GM21526 (cell line): ENCODE data around the gene CDH4.

ENCODE experiments used
- ATAC-seq: cut with Tn5 transposase; IDR thresholded peaks from one replicate; pipeline ENCODE4 v1.9.1; 2021; ENCODE audit warnings: moderate library complexity; ENCODE audit not compliant: unreplicated experiment, low FRiP score

The CDH4 gene

DNA sequence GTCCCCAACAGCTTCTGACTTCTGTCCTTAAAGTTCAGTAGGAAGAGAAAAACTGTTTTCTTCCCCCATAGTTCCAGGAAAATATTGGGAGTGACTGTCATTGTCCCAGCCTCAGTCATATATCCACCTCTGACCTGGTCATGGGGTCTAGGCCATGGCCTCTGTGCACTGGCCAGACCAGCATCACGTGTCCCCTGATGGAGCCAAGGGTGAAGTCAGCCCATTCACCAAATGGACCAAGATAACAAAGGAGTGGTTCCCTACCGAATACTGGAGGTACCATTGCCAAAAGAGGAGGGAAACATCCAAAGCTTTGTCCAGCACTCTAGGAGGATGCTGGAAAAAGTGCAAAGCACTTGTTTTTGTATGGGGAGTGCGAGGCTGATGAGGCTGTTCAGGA, 418.2 kb downstream of the CDH4 start:
- no peak for ATAC-seq

- ATAC-seq = no peak
Measured at GRCh38 chr20:61671559-61671958, 419.5 kb downstream of the CDH4 start.

- ATAC-seq = no peak
Measured at GRCh38 chr20:61673152-61673847, 421.2 kb downstream of the CDH4 start.

DNA sequence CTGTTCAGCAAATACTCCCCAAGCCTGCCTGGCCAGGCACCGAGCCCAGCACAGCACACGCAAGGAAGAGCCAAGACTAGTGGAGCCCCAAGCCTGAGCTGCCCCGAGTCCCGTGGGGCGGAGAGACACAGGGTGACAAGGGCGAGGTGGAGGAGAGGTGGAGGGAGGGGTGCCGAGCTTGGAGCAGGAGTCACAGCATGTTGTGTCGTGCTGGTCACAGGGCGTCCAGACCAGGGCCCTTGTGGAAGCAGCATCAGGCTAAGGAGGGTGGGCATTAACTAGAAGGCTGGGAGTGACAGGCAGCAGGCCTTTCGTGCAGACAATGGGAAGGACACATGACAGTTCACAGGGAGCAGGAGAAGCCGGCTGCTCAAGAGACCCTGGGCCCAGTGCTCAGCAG, 422.1 kb downstream of the CDH4 start:
- ATAC-seq = no peak

GRCh38 chr20:61674688-61675087, 422.6 kb downstream of the CDH4 start:
- no peak for ATAC-seq

GRCh38 chr20:61677928-61678327, 425.9 kb downstream of the CDH4 start:
- no peak for ATAC-seq

DNA sequence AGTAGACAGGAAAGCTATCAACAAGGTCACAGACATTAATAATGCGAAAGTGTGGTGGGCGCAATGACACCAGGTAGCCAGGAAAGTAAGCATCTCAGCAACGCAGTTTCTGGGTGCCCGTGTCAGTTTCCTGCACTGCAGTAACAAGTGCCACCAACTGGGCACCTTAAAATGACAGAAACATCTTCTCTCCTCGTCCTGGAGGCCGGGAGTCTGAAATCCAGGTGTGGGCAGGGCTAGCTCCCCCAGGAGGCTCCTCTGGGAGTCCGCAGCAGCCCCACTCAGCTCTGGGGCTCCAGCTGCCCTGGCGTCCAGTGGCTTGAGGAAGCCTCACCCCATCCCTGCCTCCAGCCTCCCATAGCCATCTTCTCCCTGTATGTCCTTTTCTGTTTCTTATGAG, 426.4 kb downstream of the CDH4 start:
- ATAC-seq = no peak

- no peak for ATAC-seq
Measured at GRCh38 chr20:61679473-61679872, 427.4 kb downstream of the CDH4 start.

- no peak for ATAC-seq
Measured at GRCh38 chr20:61680096-61680495, 428.0 kb downstream of the CDH4 start.

GRCh38 chr20:61682114-61682995, 430.3 kb downstream of the CDH4 start:
- ATAC-seq = no peak

- no peak for ATAC-seq
Measured at GRCh38 chr20:61682996-61683681, 431.1 kb downstream of the CDH4 start.

- ATAC-seq = no peak
Measured at GRCh38 chr20:61683721-61684120, 431.7 kb downstream of the CDH4 start.

DNA sequence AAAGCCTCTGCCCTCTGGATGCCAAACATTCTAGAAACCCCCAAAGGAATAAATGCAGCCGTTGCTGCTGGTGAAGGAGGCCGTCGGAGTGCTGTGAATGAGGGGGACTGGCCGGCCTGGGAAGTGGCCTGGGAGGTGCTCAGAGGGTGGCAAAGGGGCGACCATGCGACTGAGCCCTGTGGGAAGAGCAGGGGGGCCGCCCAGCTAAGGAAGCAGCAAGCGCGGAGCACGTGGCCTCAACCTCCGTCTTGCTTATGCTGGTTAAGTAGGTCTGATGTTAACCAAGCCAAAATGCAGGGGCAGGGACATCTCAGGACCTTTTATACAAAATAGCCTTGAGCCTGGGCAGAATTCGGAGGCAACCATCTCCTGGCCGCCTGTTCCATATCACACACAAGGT, 432.1 kb downstream of the CDH4 start:
- ATAC-seq = no peak

DNA sequence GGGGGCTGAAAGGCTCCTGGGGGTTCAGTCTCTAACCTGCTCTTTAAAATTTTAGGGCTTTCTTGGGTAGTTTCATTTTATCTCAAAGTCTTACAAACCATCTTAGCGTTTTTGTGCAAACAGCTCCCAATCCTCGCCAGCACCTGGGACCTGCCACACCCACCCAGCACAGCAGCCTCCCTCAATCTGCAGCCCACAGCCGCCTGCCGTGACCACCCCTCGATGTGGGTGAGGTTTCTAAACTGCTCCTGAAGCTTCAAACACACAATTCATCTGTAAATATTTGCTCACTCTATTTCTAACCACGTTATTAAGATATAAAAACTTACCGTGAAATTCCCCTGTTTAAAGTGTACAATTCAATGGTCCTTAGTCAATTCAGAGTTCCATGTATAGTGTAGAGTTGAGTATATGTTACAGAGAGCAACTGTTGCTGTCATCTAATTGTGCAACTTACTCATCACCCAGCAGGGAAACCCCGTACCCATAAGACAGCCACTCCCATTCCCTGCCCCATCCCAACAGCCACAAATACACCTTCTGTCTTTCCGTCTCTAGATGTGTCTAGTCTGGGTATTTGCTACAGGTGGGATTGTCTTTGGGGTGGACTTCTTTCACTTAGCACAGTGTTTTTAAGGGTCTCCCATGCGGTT, 432.6 kb downstream of the CDH4 start:
- no peak for ATAC-seq

DNA sequence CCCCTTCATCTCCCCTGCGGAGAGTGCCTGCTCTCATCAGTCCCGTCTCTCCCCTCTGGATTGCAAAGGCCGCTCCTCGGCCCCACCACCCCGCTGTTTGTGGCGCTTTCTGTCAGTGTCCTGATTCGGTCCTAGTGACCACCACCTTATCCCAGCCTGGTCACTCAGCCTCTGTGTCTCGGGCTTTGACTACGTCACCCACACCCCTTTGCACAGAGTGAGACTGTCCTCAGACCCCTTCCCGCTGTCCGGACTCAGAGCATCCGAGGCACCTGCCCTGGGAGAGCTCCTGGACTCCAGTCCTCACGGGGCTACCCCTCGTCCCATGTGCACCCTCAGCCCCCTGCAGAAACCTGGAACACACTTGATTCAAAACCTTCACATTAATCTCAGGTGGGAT, 433.4 kb downstream of the CDH4 start:
- no peak for ATAC-seq

DNA sequence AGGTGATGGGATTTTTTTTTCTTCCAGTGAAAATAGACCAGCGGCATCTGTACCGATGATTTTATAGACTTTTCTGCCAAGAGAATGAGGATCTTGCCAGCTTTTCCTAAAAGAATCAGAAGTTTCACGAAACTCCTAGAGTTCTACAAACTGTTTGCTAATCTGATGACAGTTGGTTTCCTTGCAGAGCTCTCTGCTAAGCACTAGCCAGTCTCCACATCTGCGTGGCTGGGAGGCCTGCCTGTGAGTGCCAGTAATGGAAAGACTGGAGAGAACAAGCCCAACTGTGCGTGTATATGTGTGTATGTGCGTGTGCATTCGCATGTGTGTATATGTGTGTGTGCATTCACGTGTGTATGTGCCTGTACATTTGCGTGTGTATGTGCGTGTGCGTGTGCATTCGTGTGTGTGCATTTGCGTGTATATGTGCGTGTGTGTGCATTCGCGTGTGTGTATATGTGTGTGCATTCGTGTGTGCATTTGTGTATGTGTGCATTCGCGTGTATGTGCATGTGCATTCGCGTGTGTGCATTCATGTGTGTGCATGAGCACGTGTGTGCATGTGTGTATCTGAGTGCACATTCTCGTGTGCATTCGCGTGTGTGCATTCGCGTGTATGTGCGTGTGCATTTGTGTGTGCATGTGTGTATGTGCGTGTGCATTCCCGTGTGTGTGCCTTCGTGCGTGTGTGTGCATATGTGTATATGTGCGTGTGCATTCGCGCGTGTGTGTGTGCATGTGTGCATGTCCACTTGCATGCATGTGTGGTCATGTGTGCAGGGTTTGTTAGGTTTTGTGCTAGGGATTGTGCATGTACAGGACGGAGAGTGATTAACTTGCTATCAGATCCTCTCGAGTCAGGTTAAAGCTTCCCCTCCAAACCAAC, 434.2 kb downstream of the CDH4 start:
- ATAC-seq = no peak

- ATAC-seq = no peak
Measured at GRCh38 chr20:61688411-61688810, 436.4 kb downstream of the CDH4 start.

DNA sequence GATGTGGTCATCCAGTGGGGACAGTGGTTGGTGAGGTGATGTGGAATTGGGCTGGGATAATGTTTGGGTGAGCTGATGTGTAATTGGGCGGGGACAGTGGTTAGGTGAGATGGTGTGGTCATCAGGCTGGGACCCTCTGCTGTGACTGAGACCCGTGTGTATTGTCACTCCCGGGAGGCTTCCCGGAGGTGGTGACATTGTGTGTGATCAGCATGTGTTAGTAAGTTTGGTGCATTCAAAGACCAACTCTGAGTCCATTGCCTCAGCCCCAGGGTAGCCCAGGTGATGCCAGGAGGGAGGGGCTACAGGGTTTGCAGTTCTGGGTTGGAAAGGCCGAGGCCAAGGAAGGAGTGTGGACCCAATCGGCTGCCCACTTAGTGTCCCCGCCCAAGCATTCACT, 438.1 kb downstream of the CDH4 start:
- no peak for ATAC-seq

GRCh38 chr20:61690993-61691838, 439.2 kb downstream of the CDH4 start:
- no peak for ATAC-seq
